Fibroblast of peridontal ligament (primary cell): ENCODE results near the gene GLOD4.
"Not testable (repeated sequence)": the region's sequence is repeated elsewhere in the genome, so short reads cannot be mapped to it uniquely, and the experiment has no call there.

Experiments used
- DNase-seq: peaks from one replicate; pipeline ENCODE4 v3.0.0-alpha.2; 2010; ENCODE audit errors: extremely low read depth

The GLOD4 gene

GRCh38 chr17:802901-803881 is 21.1 kb upstream of the GLOD4 start:
- DNase-seq: no peak

- no peak for DNase-seq
These were observed 20.4 kb upstream of the GLOD4 start for GRCh38 chr17:802481-802880.

DNA sequence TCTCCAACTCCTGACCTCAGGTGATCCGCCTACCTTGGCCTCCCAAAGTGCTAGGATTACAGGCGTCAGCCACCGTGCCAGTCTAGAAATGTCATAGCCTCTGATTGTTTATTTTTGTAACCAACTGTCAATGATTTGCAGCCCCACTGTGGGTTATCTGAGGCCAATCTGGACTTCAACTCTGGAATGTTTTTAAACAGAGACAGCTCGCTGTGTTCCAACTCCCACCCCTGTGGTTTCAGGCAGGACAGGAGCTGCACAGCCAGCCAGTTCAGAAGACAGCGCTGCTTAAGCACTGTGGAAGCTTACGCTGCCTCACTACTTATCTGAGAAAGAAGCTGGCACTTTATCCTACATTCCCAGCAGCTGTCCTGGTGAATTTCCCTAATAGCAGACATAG is 19.6 kb upstream of the GLOD4 start:
- no peak for DNase-seq

DNA sequence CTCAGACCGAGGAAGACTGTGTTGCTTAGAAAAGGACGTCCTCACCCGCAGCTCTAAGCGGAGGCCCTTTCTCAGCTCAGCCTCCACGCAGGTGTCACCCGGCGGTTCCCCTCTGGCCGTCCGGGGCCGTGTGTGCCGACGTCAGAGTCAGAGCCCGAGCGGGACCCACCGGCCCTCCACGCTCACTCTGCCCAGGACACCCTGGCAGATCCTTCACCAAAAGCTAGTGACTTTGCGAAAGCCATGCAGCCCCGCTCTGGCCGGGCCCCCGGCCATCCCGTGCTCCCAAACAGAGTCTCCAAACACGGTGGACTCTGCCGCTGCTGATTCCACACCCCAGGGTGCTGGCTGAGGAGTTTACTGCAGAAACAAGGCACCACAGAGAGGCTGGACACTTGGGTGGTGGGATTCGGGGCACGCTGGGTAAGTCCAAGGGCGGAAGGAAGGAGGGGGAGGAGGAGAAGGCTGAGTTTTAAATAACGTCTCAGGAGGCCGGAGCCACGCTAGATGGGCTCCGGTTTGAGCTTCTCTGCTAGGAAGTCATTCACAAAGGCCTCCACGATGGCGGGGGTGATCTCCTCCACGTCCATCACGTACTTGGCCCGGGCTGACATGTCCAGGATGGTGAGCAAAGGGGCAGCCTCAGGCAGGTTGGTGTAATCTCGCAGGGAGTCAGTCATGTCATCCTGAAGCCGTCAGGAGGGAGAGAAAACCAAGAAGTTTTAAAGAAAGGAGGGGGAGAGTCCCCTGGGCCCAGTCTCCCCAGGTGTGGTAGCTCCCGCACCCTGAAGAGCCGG is 18.6 kb upstream of the GLOD4 start:
- DNase-seq: no peak

DNA sequence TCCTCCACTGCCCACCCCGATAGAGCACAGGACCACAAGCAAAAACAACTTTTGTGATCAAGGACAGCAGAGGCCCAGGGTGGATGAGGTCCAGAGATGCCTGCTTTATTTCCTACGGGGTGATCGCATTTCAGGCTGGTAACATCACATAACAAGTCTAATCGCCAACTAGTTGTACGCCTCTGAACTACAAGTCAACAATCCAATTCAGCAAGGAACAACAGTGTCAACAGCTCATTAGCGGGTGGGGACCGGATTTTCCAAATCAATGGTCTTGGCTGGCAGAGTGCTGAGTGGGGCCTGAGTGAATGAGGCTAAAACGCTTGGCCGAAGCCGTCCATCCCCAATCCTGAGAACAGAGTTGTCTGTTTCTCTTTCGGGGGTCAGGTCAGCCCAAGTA is 17.2 kb upstream of the GLOD4 start:
- no peak for DNase-seq

DNA sequence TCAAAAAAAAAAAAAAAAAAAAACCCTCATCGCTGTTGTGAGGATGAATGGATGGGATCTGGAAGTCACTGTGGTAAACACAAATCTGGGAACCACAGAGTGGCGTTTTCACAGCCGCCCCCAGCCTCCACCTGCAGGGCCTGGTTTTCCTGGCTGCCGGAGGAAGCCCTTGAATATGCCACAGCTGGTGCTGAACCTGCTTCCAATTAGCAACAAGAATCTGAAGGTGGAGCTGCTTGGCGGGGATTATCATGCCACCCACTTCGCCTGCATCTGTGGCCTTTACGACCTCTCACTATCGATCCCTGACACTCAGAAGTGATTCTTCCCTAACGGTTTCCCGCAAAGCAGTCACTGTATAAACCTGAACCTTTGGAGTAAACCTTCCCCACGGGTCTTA is 16.2 kb upstream of the GLOD4 start:
- DNase-seq: no peak

GRCh38 chr17:797236-797840 is 15.3 kb upstream of the GLOD4 start:
- no peak for DNase-seq

DNA sequence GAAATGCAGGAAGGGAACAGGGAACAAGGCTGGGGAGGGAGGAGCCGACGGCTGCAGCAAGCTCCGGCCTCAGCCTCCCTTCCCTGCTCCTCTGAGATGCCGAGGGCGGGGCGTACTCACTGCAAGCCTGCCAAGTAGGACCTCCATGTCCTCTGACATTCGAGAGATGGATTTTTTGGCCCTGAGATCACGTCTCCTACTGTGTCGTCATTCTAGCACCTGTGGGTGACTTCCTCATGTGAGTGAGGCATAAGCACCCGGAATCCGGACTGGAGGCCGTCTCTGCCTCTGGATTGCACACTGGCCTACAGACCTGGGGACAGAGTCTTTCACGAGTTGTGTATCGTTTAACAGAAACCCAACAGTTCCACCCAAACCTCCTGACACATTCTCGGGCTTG is 14.5 kb upstream of the GLOD4 start:
- no peak for DNase-seq

- no peak for DNase-seq
These were observed 13.6 kb upstream of the GLOD4 start for GRCh38 chr17:795721-796120.

DNA sequence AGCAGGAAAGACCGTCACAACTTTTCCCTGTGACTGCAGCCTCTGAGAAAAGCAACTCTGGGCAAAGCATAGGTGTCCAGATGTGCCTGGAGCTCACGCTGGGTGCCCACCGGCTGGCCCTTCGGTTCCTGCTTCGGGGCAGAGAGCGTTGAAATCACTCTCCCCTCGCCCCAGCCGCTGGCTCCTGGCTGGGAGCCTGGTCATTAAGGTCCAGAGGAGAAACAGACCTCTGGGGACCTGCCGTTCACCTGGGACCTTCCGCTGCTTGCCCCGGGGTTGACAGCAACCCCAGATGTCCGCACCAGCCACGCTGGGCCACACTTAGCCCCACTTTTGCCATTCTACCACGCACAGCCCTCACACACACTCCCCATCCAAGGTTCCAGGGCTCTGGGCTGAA is 13.2 kb upstream of the GLOD4 start:
- DNase-seq: no peak

DNA sequence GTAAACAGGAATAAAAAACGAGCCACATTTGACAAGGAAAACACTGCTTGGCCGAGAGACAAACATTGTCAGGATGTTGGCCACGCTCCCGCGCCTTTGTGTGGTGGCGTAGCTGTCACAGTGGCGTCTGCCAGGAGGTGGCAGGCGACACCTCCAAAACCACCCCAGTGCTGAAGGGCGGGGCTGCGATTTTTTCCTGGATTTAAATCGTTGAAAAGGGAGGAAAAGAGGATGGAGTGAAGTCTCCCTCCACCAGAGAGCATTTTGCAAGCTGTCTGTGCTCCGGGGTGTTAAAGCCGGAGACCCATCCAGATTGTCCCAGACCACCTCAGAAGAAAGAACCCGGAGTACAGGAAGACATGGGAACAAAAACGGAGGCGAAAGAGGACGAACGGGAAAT is 12.8 kb upstream of the GLOD4 start:
- DNase-seq: peak; percentile 81

- peak; percentile 28 for DNase-seq
These were observed 10.2 kb upstream of the GLOD4 start for GRCh38 chr17:792277-792676.

DNA sequence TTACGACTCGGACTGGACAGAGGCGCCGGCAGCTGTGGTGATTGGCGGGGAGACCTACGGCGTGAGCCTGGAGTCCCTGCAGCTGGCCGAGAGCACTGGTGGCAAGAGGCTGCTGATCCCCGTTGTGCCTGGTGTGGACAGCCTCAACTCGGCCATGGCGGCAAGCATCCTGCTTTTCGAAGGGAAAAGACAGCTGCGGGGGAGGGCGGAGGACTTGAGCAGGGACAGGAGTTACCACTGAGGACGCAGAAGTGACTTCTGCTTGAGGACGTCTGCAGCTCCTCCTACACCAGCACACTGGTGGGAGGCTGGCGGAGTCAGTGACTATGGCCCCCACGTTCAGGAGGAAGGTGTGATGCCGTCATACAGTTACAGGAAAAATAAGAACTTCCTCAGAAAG is 9.7 kb upstream of the GLOD4 start:
- no peak for DNase-seq

GRCh38 chr17:790874-791247 is 8.8 kb upstream of the GLOD4 start:
- DNase-seq: not testable (repeated sequence)

- DNase-seq: not testable (repeated sequence)
These were observed 8.1 kb upstream of the GLOD4 start for GRCh38 chr17:789931-790873.

GRCh38 chr17:789160-789840 is 7.2 kb upstream of the GLOD4 start:
- DNase-seq: no peak

DNA sequence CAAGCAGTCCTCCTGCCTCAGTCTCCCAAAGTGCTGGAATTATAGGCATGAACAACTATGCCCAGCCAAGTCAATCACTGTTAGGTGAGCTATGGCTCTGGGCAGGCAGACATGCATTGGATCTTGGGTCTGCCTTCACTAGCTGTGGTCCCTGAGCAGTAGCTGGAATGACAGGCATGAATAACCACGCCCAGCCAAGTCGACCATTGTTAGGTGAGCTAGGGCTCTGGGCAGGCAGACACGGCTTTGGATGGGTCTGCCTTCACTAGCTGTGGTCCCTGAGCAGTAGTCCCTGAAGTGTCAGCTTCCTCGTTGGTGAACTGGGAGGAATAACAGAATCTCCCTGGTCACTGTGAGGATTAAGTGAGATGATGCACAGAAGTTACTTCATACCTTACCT is 6.5 kb upstream of the GLOD4 start:
- no peak for DNase-seq

DNA sequence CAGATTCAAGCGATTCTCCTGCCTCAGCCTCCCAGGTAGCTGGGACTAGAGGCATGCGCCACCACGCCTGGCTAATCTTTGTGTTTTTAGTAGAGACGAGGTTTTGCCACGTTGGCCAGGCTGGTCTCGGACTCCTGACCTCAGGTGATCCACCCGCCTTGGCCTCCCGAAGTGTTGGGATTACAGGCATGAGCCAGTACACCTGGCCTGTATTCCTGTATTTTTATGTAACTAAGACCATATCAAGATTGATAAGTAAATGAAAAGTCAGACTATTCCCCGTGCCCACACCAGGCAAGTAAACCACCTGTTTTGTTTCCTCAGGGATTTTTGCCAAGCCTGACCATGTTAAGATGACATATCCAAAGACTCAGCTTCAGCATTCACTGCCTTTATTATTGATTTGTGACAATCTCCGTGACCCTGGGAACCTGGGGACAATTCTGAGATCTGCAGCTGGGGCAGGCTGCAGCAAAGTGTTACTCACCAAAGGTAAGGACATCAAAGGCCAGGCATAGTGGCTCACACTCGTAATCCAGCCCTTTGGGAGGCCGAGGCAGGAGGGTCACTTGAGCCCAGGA is 5.7 kb upstream of the GLOD4 start:
- no peak for DNase-seq

DNA sequence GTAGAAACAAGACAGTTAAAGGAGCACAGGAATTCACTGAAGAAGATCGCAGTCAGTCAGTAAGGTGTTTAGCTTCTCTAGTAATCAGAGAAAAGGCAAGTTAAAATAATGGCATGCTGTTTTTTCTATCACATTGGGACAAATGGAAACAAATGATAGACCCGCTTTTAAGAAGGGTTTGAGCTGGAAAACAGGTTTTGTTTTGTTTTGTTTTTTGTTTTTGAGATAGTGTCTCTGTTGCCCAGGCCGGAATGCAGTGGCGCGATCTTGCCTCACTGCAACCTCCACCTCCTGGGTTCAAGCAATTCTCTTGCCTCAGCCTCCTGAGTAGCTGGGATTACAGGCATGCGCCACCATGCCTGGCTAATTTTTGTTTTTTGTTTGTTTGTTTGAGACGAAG is 3.8 kb upstream of the GLOD4 start:
- not testable (repeated sequence) for DNase-seq

DNA sequence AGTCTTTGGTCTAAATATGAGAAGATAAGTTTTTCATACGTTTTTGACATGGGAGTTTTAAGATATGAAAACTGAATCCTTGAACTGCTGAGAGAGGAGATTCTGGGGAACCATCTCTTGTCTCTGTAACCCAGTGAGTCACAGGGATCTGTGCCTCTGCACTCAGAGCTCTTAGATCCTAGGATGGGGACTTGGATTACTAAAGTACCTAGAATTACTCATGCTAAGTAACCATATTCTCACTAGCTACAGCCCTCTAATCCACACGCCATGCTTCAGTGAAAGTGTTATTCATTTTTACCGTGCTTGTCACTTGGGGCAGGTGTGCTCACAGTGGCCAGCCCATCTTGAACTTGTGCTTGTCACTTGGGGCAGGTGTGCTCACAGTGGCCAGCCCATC is 2.1 kb upstream of the GLOD4 start:
- no peak for DNase-seq
